Retinal pigment epithelial cell (primary cell): ENCODE measurements around the gene MRPS35.

Experiments used
- DNase-seq: peaks from one replicate; pipeline ENCODE4 v3.0.0-alpha.2; 2010; ENCODE audit warnings: low read depth
- H3K4me3 ChIP-seq: 2 replicates; pipeline ENCODE4 v1.5.1; 2011; ENCODE audit warnings: mild to moderate bottlenecking, low read length, control low read depth, moderate library complexity
- TF ChIP-seq, protein P1 (sequence below): conservative IDR thresholded peaks from 2 replicates; pipeline ENCODE4 v1.5.1; 2011; ENCODE audit warnings: low read depth, low read length, control low read depth, inconsistent platforms

Gene MRPS35

DNA sequence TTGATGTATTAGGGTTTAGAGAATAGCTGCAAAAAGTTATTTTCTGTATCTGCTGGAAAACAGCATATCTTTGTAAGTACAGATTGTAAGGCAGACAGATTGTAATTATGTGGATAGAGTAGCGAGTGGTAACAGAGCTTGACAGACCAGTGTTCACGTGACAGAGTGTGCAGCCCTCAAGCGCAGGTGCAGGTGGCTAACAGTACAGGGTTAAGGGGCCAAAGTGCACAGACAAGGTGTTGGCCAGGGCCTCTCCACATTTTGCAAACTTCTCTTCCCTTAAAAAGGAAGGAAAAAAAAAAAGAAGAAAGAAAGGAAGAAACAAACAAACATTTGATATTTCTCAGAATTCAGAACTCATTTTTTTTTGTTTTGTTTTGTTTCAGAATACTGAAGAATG lies 44.2 kb downstream of the MRPS35 start:
- DNase-seq: no peak
- TF ChIP-seq, protein P1, sequence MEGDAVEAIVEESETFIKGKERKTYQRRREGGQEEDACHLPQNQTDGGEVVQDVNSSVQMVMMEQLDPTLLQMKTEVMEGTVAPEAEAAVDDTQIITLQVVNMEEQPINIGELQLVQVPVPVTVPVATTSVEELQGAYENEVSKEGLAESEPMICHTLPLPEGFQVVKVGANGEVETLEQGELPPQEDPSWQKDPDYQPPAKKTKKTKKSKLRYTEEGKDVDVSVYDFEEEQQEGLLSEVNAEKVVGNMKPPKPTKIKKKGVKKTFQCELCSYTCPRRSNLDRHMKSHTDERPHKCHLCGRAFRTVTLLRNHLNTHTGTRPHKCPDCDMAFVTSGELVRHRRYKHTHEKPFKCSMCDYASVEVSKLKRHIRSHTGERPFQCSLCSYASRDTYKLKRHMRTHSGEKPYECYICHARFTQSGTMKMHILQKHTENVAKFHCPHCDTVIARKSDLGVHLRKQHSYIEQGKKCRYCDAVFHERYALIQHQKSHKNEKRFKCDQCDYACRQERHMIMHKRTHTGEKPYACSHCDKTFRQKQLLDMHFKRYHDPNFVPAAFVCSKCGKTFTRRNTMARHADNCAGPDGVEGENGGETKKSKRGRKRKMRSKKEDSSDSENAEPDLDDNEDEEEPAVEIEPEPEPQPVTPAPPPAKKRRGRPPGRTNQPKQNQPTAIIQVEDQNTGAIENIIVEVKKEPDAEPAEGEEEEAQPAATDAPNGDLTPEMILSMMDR: no peak
- no peak overlapping the region for H3K4me3 ChIP-seq

DNA sequence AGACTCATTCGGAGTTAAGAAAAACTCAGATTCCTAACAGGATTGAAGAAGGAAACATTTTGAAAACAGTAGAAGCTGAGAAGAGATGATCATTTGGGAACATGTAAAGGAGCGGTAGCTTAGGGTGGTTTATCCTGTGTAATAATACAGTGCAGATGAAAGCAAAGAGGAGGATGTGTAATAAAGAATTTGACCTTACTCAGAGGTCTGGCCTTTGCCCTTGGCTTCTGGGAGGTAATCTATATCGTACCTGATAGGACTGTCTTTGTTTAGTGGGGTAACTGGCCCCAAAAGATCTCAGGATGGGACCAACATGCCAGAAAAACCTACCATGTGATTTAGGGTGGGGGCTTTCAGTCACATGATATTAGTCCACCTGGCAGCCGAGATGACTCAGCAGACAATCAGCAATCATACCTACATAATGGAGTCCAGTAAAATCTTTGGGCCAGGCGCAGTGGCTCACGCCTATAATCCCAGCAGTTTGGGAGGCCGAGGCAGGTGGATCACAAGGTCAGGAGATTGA lies 46.1 kb downstream of the MRPS35 start:
- H3K4me3 ChIP-seq: no peak overlapping the region
- no peak for DNase-seq
- TF ChIP-seq, protein P1: no peak

DNA sequence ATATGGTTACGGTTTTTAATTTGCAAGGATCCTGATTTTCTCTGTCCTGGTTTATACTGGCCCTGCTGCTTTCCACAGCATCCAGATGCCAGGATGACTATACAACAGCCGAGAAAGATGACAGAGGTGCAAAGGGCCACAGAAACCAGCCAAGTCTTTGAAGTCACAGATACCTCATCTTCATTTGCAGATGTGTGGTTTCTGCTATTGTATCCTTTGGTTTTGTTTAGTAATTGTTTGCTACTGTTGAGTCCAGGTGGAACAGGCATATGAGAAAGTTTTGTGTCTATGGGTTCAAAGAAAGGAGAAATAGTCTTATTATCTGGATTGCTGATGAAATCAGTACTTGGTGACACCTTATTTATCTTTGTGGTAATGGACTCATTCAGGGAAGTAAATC lies 52.1 kb downstream of the MRPS35 start:
- no peak for DNase-seq
- no peak overlapping the region for H3K4me3 ChIP-seq
- TF ChIP-seq, protein P1: no peak

DNA sequence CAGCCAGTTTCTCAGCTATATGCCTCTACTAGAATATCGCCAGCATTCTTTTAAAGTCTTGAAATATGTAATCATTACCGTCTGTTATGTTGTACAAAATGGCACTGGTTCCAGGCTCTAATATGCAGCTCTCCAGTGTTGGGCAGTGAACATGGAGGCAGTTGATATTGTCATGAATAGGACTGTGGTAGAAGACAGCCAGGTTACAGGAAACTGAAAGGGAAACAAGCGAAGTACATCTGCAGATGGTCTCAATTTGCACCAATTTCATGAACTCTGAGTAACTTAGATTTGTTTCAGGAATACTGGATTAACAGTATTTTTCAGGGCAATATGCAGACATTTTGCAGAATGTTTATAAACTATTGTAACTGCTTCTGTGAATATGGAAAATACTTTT lies 56.0 kb downstream of the MRPS35 start:
- H3K4me3 ChIP-seq: no peak overlapping the region
- DNase-seq: no peak
- TF ChIP-seq, protein P1: no peak

DNA sequence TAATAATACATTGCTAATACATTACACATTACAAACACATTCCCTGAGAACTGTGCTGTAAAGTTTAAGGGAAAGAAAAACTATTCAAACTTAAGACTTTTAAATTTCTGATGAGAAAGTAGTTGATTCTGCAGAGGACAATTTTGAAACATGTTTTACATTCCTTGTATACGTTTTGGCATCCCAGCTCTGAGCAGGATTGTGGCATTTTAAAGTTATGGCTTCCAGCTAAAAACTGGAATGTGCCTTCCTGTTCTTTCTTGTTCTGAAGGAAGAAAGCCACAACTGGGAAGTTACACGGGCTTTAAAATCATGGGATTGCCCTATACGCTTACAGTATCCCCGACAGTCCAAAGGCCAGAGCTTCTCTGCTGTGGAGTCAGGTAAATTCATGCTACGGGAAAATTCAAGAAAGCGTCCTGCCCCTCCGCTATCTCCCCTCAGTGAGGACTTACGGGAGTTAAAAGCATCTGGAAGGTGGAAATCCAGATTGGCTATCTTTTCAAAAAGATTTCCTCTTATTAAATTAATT lies 58.6 kb downstream of the MRPS35 start:
- DNase-seq: no peak
- TF ChIP-seq, protein P1: no peak
- no peak overlapping the region for H3K4me3 ChIP-seq

DNA sequence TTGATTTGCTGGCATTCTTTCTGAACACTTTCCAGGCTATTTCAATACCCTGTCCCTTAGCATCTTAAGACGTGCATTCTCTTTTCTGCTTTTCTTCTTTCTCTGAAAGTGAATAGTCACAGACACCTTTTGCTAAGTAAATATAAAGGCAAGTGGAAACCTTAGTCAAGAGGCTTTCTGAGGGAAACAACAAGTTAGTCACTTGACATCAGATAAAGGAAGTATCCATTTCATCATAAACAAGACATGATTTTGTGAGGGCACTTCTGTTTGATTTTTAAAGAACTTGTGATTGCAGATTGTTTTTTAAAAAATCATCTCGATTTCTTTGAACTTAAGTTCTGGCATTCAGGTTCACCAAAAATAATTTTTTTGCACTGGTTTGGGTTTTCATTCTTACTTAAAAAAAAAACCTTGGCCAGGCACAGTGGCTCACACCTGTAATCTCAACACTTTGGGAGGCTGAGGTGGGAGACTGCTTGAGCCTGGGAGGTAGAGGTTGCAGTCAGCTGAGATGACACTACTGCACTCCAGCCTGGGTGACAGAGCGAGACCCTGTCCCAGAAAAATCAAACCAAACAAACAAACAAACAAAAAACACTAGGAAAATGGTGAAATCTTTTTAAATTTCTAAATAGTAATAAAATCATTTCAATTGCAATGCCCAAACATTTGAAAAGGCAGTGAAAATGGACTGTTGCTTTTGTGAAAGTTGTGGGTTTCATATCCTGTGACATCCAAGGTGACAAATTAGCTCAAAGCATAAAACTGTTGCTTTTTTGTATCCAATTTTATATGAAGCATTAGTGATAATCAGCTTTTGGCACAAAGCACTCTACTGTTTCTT lies 61.1 kb downstream of the MRPS35 start:
- no peak for DNase-seq
- no peak overlapping the region for H3K4me3 ChIP-seq
- TF ChIP-seq, protein P1: no peak
